Nephron (organoid): ENCODE results near the gene AMBRA1.

Experiments
- H3K27ac Mint-ChIP-seq, 3 experiments: 2 replicates each; pipeline ENCODE4 v1.8.0; 2020; ENCODE audit warnings: mixed read lengths in 3 of 3, mild to moderate bottlenecking in 2 of 3, moderate library complexity in 1 of 3
- H3K27me3 Mint-ChIP-seq: 2 replicates; pipeline ENCODE4 v1.8.0; 2021; ENCODE audit warnings: low read depth, mild to moderate bottlenecking, moderate library complexity, mixed read lengths
- H3K36me3 Mint-ChIP-seq: 2 replicates; pipeline ENCODE4 v1.8.0; 2020; ENCODE audit warnings: low read depth, mixed read lengths
- H3K4me1 Mint-ChIP-seq: 2 replicates; pipeline ENCODE4 v1.8.0; 2020; ENCODE audit warnings: mixed read lengths
- H3K4me3 Mint-ChIP-seq, 3 experiments: 2 replicates each; pipeline ENCODE4 v1.8.0; 2020; ENCODE audit warnings: mild to moderate bottlenecking in 3 of 3, mixed read lengths in 3 of 3, moderate library complexity in 2 of 3
- H3K9me3 Mint-ChIP-seq: 2 replicates; pipeline ENCODE4 v1.8.0; 2020; ENCODE audit warnings: mixed read lengths
- CTCF ChIP-seq, 3 experiments: fragments of 200-600 bp; sonication (generic); IDR thresholded peaks; one replicate each; pipeline ENCODE4 v1.5.0; 2021; ENCODE audit warnings: antibody characterized with exemption in 3 of 3; ENCODE audit not compliant: unreplicated experiment in 3 of 3

AMBRA1 gene

DNA sequence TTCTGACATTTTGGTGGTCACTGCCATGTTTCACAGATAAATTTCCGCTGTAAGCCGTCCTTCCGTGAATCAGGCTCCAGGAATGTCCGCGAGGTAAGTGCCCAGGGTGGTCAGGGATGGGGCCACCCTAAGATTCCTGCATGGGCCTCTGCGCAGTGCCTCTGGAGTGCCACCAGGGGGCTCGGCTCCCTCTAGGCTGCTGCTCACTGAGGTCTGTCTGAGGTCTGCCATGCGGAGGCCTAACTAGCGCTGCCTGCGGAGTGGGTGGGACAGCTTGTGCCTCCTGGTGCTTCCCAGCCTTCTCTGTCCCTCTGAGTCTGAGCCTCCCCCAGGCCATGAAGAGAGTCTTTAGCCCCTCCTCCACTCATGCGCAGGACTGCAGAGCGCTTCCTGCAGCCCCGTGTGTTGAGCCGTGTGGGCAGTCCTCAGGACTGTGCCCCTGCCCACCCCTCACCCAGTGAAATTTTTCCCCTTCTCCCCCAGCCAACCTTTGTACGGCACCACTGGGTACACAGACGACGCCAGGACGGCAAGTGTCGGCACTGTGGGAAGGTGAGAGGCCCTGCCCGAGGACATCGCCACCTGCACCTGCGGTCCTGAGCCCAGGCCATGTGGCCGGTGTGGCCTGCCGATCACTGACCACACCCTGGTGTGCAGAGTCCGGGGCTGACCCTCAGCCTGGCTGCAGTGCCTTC, 224.2 kb downstream of the AMBRA1 start:
- Mint-ChIP-seq H3K4me3 (peak overlapping the region in 2 of 3 experiments; percentile 22 to 57), H3K27me3 (no peaks in the 10 kb centered on the region), H3K27ac (peak overlapping the region in 1 of 3 experiments; percentile 70), H3K36me3 (peaks cover 11% of the 10 kb centered on the region), H3K4me1 (peaks cover 39% of the 10 kb centered on the region), H3K9me3 (no peaks in the 10 kb centered on the region)
- peak; percentile 88 to 90 (median 89) for TF ChIP-seq CTCF (IDR thresholded peaks at IDR 0.05; ENCODE audit: unreplicated experiment in 3 of 3)

GRCh38 chr11:46367916-46368267, 225.9 kb downstream of the AMBRA1 start:
- peaks cover 11% of the 10 kb centered on the region for H3K36me3 Mint-ChIP-seq
- H3K4me3 Mint-ChIP-seq = no peak overlapping the region
- H3K27me3 Mint-ChIP-seq = no peaks in the 10 kb centered on the region
- peaks cover 50% of the 10 kb centered on the region for H3K4me1 Mint-ChIP-seq
- peak in 2 of 3 experiments; percentile 4 to 44 for TF ChIP-seq CTCF (IDR thresholded peaks at IDR 0.05; ENCODE audit: unreplicated experiment in 3 of 3)
- no peaks in the 10 kb centered on the region for H3K9me3 Mint-ChIP-seq
- H3K27ac Mint-ChIP-seq = no peak overlapping the region

- peak; percentile 79 to 89 (median 84) for TF ChIP-seq CTCF (IDR thresholded peaks at IDR 0.05; ENCODE audit: unreplicated experiment in 3 of 3)
- H3K9me3 Mint-ChIP-seq = no peaks in the 10 kb centered on the region
Measured at GRCh38 chr11:46367244-46367915, 226.4 kb downstream of the AMBRA1 start.

GRCh38 chr11:46366661-46367161, 227.1 kb downstream of the AMBRA1 start:
- Mint-ChIP-seq H3K27ac (no peak overlapping the region), H3K4me3 (peak overlapping the region in 1 of 3 experiments; percentile 35), H3K9me3 (no peaks in the 10 kb centered on the region), H3K36me3 (peaks cover 11% of the 10 kb centered on the region), H3K4me1 (peaks cover 56% of the 10 kb centered on the region), H3K27me3 (no peaks in the 10 kb centered on the region)
- no peak for TF ChIP-seq CTCF (IDR thresholded peaks at IDR 0.05; ENCODE audit: unreplicated experiment in 3 of 3)

More at GRCh38 chr11:46367244-46367915, 226.4 kb downstream of the AMBRA1 start:
- Mint-ChIP-seq H3K27me3 (no peaks in the 10 kb centered on the region), H3K4me3 (peak overlapping the region in 2 of 3 experiments; percentile 12 to 35), H3K36me3 (peaks cover 11% of the 10 kb centered on the region), H3K4me1 (peaks cover 56% of the 10 kb centered on the region), H3K27ac (peak overlapping the region in 1 of 3 experiments; percentile 15)

DNA sequence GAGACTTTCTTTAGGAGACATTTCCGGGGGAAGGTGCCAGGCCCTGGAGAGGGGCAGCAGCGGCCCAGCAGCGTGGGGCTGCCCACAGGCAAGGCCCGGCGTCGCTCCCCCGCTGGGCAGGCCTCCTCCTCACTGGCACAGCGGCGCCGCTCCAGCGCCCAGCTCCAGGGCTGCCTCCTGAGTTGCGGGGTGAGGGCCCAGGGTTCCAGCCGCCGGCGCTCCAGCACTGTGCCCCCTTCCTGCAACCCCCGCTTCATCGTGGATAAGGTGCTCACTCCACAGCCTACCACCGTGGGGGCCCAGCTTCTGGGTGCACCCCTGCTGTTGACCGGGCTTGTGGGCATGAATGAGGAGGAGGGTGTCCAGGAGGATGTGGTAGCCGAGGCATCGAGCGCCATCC, 227.6 kb downstream of the AMBRA1 start:
- H3K27me3 Mint-ChIP-seq = no peaks in the 10 kb centered on the region
- H3K27ac Mint-ChIP-seq = no peak overlapping the region
- no peak overlapping the region for H3K4me3 Mint-ChIP-seq
- H3K9me3 Mint-ChIP-seq = no peaks in the 10 kb centered on the region
- H3K36me3 Mint-ChIP-seq = peaks cover 11% of the 10 kb centered on the region
- H3K4me1 Mint-ChIP-seq = peaks cover 59% of the 10 kb centered on the region
- TF ChIP-seq CTCF (IDR thresholded peaks at IDR 0.05; ENCODE audit: unreplicated experiment in 3 of 3) = no peak
